H7 (cell line): Measurements from ENCODE around the gene SLC19A3. TPM values are rescaled to one million over a fixed set of nuclear protein-coding genes. Genes with fewer than 3 reads are reported as not detected.
"Not testable (repeated sequence)": the region's sequence is repeated elsewhere in the genome, so short reads cannot be mapped to it uniquely, and the experiment has no call there.

ENCODE experiments used
- DNase-seq: peaks from one replicate; pipeline ENCODE4 v3.0.0; 2012
- H3K27me3 ChIP-seq: 2 replicates; pipeline ENCODE4 v1.6.0; 2011; ENCODE audit warnings: mild to moderate bottlenecking, low read length; ENCODE audit not compliant: control insufficient read depth, insufficient read depth
- H3K36me3 ChIP-seq: replicated peaks from 2 replicates; pipeline ENCODE4 v1.5.1; 2011; ENCODE audit warnings: low read length; ENCODE audit not compliant: control insufficient read depth, insufficient read depth
- H3K4me3 ChIP-seq: 2 replicates; pipeline ENCODE4 v1.5.1; 2011; ENCODE audit warnings: low read depth, mild to moderate bottlenecking, control low read depth, low read length, moderate library complexity; ENCODE audit not compliant: insufficient read depth
- total RNA-seq: library from RNA; depleted of rRNA; stranded (reverse); fragments of >200 nt; shearing (Covaris generic); gene quantifications from 2 replicates; pipeline ENCODE4 v1.2.3, GENCODE V29; 2014

Gene SLC19A3
- total RNA-seq, 1 experiment from 2014 or later: 1.7 TPM

DNA sequence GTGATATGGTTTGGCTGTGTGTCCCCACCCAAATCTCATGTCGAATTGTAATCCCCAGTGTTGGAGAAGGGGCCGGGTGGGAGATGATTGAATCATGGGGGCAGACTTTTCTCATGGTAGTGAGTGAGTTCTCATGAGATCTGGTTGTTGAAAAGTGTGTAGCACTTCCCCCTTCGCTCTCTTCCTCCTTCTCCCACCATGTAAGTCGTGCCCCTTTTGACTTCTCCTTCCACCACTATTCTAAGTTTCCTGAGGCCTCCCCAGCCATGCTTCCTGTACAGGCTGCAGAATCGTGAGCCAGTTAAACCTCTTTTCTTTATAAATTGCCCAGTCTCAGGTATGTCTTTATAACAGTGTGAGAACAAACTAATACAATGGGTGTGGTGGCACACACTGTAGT, 44.2 kb downstream of the SLC19A3 start:
- not testable (repeated sequence) for H3K27me3 ChIP-seq, DNase-seq, H3K36me3 ChIP-seq, H3K4me3 ChIP-seq

DNA sequence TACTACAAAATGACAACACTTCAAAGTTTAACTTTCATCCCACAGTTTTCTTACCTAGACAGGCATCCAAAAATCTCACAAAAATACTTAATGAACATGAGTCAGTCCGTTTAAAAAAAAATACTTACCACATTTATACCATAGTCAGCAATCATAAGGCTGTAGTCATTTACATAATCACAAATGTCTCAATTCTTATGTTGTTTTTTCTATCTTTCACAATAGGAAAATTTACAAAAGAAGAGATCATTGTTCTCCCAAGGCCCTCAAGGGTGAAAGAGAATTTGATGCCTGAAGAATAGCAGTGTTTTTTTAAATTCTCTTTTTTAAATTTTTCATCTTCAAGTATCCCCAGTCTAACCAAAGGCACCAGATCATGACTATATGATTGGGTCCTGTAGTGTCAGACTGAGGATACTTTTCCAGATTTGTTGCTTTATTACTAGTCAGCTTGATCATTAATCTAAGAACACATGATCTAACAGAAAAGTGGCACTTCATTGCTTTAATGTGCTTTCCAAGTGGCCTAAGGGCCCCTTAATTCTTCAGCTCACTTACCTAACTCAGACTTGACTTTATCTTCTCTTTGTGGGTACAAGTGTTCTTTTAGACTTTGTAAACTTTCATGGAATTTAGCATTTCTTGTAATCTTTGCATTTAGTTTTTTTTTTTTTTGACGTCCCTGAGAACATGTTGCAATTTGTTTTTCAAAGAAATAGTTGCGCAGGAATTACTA, 46.5 kb downstream of the SLC19A3 start:
- no peak for DNase-seq

DNA sequence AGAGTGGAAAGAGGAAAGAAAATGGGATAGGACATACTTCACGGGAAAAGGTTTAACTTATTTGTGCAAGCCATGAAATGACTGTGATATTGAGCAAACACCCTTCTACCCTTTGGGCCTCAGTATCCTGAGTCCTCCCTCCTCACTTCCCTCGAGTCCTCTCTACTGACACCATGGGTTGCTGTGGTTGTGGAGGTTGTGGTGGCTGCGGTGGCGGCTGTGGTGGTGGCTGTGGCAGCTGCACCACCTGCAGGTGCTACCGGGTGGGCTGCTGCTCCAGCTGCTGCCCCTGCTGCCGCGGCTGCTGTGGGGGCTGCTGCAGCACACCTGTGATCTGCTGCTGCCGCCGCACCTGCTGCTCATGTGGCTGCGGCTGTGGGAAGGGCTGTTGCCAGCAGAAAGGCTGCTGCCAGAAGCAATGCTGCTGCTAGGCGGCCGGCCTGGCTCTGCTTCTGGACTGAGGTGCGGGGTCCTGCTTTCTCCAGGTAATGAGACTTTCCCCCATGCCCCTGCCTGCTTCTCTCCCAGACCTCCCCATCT, 51.1 kb downstream of the SLC19A3 start, which contains the start of gene SCYGR5:
Gene SCYGR5, plus strand, starts transcription at position 174 of the 540 bp plus-strand sequence. Its CDS starts 0 bp downstream, at position 174.
- H3K4me3 ChIP-seq, H3K27me3 ChIP-seq, DNase-seq, H3K36me3 ChIP-seq: not testable (repeated sequence)

More for the DNA sequence above, 46.5 kb downstream of the SLC19A3 start:
- H3K4me3 ChIP-seq: no peak overlapping the region
- H3K36me3 ChIP-seq: no peaks in the 10 kb centered on the region
- no peaks in the 10 kb centered on the region for H3K27me3 ChIP-seq

DNA sequence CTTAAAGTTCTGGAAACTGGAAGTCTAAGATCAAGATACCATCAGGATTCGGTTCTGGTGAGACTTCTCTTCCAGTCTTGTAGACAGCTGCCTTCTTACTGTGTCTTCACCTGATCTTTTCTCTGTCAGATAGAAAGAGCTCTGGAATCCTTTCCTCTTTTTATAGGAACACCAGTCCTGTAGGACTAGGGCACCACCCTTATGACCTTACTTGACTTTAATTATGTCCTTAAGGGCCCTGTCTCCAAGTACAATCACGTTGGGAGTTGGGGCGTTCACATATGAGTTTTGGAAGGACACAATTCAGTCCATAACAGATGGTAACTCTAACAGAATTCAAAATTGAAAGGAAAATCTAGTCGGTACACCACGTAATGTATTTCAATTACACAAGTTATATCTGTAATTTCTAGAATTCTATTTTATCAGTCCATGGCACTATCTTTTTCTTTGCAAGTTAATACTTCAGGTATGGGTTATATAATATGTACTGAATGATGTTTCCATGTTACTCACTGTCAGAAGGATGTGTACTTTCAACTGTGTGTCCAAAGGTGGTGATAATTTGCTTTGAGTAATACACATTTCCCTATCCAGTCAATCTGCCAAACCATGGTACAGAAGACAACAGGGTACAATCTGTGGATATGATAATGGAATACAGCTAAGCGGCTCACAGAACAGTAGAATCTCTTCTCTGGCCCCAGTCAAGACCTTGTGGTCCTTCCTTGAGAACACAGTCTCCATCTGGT, 52.5 kb downstream of the SLC19A3 start:
- H3K36me3 ChIP-seq: no peaks in the 10 kb centered on the region
- no peak overlapping the region for H3K4me3 ChIP-seq
- no peaks in the 10 kb centered on the region for H3K27me3 ChIP-seq
- DNase-seq: no peak

DNA sequence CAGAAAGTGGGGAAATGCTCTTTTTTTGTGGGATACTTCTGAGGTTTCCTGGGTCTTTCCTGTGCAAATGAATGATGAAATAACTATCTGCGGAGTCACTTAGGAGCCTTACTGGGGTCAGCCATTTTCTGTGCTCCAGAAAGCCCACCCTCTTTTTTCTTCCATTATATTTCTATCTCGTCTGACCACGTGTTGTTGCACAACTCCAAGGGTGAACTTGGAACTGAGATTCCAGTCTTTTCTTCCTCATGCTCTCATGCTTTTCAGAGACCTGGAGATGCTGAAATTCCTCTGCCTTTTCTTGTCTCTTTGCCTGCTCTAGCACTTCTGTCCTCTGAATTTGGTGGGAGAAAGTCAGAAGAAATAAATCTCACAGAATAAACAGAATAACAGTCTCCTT, 56.0 kb downstream of the SLC19A3 start:
- H3K4me3 ChIP-seq: no peak overlapping the region
- no peak for DNase-seq
- H3K36me3 ChIP-seq: no peaks in the 10 kb centered on the region
- H3K27me3 ChIP-seq: no peaks in the 10 kb centered on the region

DNA sequence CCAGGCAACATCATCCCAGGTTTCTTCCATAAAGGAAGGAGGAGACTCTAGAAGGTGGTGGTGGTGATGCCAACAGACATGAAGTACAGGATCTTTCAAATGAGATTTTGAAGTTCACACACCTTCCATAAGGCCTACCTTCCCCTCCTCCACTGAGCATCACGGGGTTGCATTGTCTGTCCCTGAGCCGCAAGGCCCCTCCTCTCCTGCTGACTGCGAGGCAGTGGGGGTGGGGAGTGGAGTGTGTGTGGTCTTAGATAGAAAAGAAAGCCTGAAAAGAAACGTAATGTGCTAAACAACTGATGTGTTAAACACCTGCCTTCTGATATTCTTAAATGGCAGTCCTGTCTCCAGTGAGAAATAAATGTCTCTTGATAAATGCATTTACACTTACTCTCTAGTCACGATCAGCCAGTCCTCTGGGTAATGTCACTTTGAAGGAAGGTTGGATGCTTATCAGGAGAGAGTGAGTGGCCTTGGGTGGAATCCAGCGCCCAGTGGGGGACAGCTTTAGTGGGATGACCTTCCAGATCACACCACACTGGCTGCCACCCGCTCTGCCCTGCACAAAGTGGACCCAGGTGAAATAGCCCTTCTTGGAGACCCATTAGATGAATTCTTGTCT, 56.7 kb downstream of the SLC19A3 start:
- Histone ChIP-seq H3K4me3 (no peak overlapping the region), H3K27me3 (no peaks in the 10 kb centered on the region), H3K36me3 (no peaks in the 10 kb centered on the region)
- DNase-seq: peak; percentile 56

DNA sequence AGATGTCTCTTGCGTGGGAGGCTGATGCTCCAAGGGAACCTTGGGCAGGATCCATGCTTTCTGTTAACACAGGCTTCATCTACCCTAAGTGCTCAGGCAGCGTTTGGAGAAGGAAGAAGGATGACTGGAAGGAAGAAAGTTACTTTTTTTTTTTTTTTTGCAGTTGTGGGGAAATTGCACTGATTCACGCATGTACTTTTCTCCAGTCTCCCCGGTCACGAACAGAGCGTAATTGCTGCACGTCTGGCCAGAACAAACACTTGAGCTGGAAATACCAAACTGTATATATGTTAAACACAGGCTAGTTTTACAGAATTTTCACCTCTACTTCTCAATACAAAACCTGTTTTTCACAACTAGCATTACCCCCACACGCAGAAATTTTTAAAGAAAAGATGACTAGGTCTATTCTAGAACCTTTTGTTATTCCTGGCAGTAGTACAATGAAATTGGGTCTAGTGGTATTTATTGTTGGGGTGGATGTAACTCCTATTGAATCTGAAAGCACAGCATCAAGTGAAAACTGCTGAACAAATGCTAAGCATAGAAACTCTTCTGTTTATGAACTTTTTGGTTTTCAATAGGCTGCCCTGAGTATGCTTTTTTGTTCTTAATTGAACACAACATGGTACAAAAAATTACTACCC, 60.5 kb downstream of the SLC19A3 start:
- H3K36me3 ChIP-seq: no peaks in the 10 kb centered on the region
- no peak for DNase-seq
- H3K4me3 ChIP-seq: no peak overlapping the region
- no peaks in the 10 kb centered on the region for H3K27me3 ChIP-seq

DNA sequence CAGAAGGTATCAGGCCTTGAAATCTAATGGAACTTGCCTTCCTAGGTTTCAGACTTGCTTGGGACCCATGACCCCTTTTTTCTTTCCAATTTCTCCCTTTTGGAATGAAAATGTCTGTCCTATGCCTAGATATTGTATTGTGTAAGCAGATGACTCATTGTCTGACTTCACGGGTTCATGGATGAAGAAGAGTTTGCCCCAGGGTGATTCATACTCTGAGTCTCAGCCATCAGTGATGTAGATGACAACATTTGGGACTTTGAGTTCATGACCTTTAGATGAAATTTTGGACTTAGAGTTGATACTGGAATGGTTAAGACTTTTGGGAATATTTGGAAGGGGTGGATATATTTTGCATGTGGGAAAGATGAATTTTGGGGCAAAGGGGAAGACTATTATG, 62.4 kb downstream of the SLC19A3 start:
- Histone ChIP-seq H3K4me3 (no peak overlapping the region), H3K27me3 (no peaks in the 10 kb centered on the region), H3K36me3 (no peaks in the 10 kb centered on the region)
- no peak for DNase-seq

DNA sequence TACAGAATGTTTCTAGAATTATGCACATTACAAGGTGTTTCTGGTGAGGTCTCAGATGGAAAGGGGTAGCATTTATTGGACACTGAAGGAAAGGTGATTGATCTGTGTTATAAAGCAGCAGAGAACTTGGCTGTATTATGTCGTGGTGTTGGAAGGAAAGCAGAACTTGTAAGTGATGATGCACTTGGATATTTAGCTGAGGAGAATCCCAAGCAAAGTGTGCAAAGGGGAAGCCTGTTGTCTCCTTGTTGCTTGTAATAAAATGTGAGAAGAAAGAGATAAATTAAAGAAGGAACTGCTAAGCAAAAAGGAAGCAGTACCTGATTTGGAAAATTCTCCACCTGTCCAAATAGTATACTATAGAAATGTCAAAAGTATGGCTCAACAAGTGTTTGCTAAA, 63.4 kb downstream of the SLC19A3 start:
- no peak for DNase-seq
- no peaks in the 10 kb centered on the region for H3K36me3 ChIP-seq
- no peak overlapping the region for H3K4me3 ChIP-seq
- no peaks in the 10 kb centered on the region for H3K27me3 ChIP-seq

DNA sequence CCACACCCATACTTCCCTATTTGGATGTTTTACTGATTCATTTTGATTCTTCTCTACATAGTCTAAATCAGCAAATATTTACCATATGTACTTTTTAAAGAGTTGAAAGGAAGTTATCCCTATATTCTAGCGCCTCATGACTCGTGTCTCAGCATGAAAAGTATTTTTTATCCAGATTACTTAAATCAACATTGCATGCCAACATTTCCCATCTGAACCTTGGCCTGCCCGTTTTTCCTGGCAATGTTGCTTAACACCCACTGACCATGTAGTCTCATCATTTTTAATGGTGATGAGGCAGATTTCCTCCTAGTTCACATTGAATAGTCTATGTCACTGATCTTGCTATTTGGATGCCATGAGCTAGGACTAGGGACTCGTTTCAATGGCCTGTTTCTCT, 64.4 kb downstream of the SLC19A3 start:
- DNase-seq: no peak
- H3K36me3 ChIP-seq: no peaks in the 10 kb centered on the region
- H3K4me3 ChIP-seq: no peak overlapping the region
- H3K27me3 ChIP-seq: no peaks in the 10 kb centered on the region

DNA sequence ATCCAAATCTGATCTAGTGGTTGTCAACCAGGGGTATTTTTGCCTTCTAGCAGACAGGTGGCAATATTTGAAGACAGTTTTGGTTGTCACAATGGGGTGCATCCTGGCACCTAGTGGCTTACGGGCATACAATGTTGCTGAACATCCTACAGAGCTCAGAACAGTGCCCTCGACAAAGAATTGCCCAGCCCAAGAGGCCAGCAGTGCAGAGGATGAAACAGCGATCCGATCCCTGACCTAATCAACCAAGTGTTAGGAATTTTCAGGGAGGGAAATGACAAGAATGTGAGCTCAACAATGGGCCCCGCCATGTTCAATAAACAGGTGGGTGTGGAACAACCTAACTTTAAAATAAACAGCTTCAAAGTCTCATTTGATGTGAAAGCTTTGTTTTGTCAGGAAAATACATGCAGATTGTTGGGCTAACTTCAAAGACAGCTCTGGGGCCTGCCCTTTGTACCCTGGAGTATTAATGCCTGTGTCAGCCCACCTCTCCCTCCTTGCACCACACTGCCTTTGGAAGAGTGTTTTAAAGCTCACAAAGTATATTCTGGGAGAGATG, 73.8 kb downstream of the SLC19A3 start:
- Histone ChIP-seq H3K36me3 (no peaks in the 10 kb centered on the region), H3K4me3 (no peak overlapping the region), H3K27me3 (no peaks in the 10 kb centered on the region)
- DNase-seq: no peak

DNA sequence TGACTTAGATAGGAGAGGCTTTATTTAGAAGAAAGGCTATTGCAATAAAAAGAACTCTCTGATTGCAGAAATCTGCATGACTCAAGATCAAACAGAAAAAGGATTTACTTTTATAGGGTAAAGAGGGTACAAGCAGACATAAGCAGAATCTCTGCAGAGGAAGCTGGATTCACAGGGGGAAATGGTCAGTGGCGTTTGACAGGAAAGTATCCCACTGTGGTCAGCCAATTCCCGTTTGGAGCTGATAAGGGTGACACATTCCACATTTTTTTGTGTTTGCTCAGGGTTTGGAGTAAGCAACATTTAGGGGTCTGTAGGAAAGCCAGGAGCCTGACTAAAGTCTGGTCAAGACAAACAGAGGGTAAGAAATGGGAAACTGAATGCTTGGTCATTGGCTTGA, 75.2 kb downstream of the SLC19A3 start:
- no peak overlapping the region for H3K4me3 ChIP-seq
- no peaks in the 10 kb centered on the region for H3K27me3 ChIP-seq
- DNase-seq: no peak
- no peaks in the 10 kb centered on the region for H3K36me3 ChIP-seq

DNA sequence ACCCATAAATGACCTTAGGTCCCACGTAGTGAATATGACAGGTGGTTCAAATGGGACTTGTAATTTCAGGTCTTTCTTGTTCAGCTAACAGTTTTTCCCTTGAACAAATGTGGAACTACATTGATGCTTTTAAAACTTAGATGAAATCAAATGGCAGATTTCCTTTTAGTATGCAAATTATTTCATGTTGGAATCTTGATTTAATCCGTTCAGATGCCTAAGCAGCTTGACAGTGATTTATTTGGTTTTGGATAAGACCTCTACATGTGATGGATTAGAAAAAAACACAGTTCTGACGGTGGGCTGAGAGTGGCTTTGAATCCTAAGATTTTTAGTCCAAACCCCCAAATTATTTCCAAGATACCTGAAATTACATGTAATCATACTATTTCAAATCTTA, 83.6 kb downstream of the SLC19A3 start:
- no peaks in the 10 kb centered on the region for H3K27me3 ChIP-seq
- no peak for DNase-seq
- H3K36me3 ChIP-seq: no peaks in the 10 kb centered on the region
- no peak overlapping the region for H3K4me3 ChIP-seq
